Measurements from ENCODE around the gene LIPN. TPM values are rescaled to one million over a fixed set of nuclear protein-coding genes. Genes with fewer than 3 reads are reported as not detected.
A peak's percentile ranks its signal among the peaks of the same experiment; 100 is the strongest.

Gene LIPN
- total RNA-seq, 1 experiment from 2014 or later: not detected

GRCh38 chr10:88744002-88744401 is 15.8 kb upstream of the LIPN start:
- no peak overlapping the region for H3K4me2 ChIP-seq (ENCODE audit: insufficient read depth, insufficient read length, low read length)
- H3K9ac ChIP-seq (ENCODE audit: extremely low read depth, insufficient read length, low read length): no peak overlapping the region
- H3K27ac Mint-ChIP-seq: no peak overlapping the region; a peak in 1 of 7 replicates
- no peaks in the 10 kb centered on the region for H3K79me2 ChIP-seq (ENCODE audit: insufficient read depth, low read length)
- no peak overlapping the region for H2BK20ac ChIP-seq (ENCODE audit: low read depth, low read length, poor library complexity, severe bottlenecking)
- no peak overlapping the region for H3K18ac ChIP-seq (ENCODE audit: insufficient read length, low read depth, low read length)
- H2BK5ac ChIP-seq (ENCODE audit: insufficient read length, low read length): no peak overlapping the region
- no peak overlapping the region for H4K8ac ChIP-seq (replicated peaks; ENCODE audit: insufficient read length, low read depth, low read length)
- H3K79me1 ChIP-seq (ENCODE audit: insufficient read depth, low read depth, low read length, poor library complexity, severe bottlenecking): no peaks in the 10 kb centered on the region
- H3K27ac ChIP-seq (ENCODE audit: insufficient read length, low read depth, low read length): no peak overlapping the region
- no peak overlapping the region for H2BK120ac ChIP-seq (ENCODE audit: low read depth, low read length, poor library complexity, severe bottlenecking)
- no peak overlapping the region for H3K4me3 Mint-ChIP-seq
- peaks cover 0 to 10% of the 10 kb centered on the region in 2 experiments; a peak in 4 of 5 replicates for H3K9me3 Mint-ChIP-seq
- no peak overlapping the region for H2BK15ac ChIP-seq (ENCODE audit: low read depth, low read length)
- H2AFZ ChIP-seq (ENCODE audit: low read length): no peak overlapping the region
- DNase-seq: peak; percentile 75
- H3K27me3 Mint-ChIP-seq (ENCODE audit: low read depth): peaks cover 7% of the 10 kb centered on the region
- no peaks in the 10 kb centered on the region for H3K9me3 ChIP-seq (ENCODE audit: control insufficient read depth, low read depth, low read length)
- no peak overlapping the region for H3K14ac ChIP-seq (ENCODE audit: insufficient read depth, low read length)
- no peak overlapping the region for H4K5ac ChIP-seq (ENCODE audit: insufficient read length, low read depth, low read length)
- H3K4ac ChIP-seq (ENCODE audit: low read depth, low read length): no peak overlapping the region
- no peak overlapping the region for H2AK5ac ChIP-seq (ENCODE audit: insufficient read length, low read length)
- no peak overlapping the region for H3T11ph ChIP-seq (ENCODE audit: low read length)
- H3K4me1 Mint-ChIP-seq: peaks cover 0 to 2% of the 10 kb centered on the region in 2 experiments; a peak in 1 of 4 replicates
- H3K27me3 ChIP-seq (ENCODE audit: insufficient read depth, low read length): no peaks in the 10 kb centered on the region
- H3K56ac ChIP-seq (ENCODE audit: insufficient read length, low read depth, low read length): no peak overlapping the region
- TF ChIP-seq CTCF (conservative IDR thresholded peaks at IDR 0.05): peak; percentile 41; the same call in 2 of the 3 replicates
- 0 out of 7 replicates have a peak, but pooled peaks cover 0 to 3% (median 0%) of the 10 kb centered on the region in 3 experiments for H3K36me3 Mint-ChIP-seq (ENCODE audit: insufficient read depth in 1 of 3, low read depth in 3 of 3)
- H3K23me2 ChIP-seq (ENCODE audit: insufficient read length, low read depth, low read length, poor library complexity, severe bottlenecking): no peaks in the 10 kb centered on the region
- H4K91ac ChIP-seq (ENCODE audit: insufficient read length, low read depth, low read length): no peak overlapping the region
- no peaks in the 10 kb centered on the region for H4K20me1 ChIP-seq (ENCODE audit: control insufficient read depth, insufficient read depth, insufficient read length)
- no peaks in the 10 kb centered on the region for H3K4me1 ChIP-seq (ENCODE audit: insufficient read depth, low read length)
- WGBS (ENCODE audit: extremely low coverage, insufficient read length, low lambda C conversion rate): no CpG with 5 or more reads among the region's 5 CpGs
- no peak overlapping the region for H2BK12ac ChIP-seq (ENCODE audit: insufficient read length, low read depth, low read length)
- no peak overlapping the region for H3K23ac ChIP-seq (ENCODE audit: insufficient read length, low read depth, low read length)
